HL-60 (cell line): Measurements from ENCODE around the gene NECTIN3.

Source experiments
- CTCF ChIP-seq: IDR thresholded peaks from one replicate; pipeline ENCODE4 v1.5.1; 2011; ENCODE audit warnings: low read length, control low read depth, inconsistent platforms; ENCODE audit not compliant: insufficient read depth
- POLR2AphosphoS5 ChIP-seq: IDR thresholded peaks from 2 replicates; pipeline ENCODE4 v1.6.1; 2012; ENCODE audit warnings: low read depth
- SPI1 ChIP-seq: IDR thresholded peaks from 2 replicates; pipeline ENCODE4 v1.6.1; 2012; ENCODE audit warnings: low read depth, mild to moderate bottlenecking, borderline replicate concordance

- no peak for TF ChIP-seq CTCF
- no peak for TF ChIP-seq SPI1
- no peak for TF ChIP-seq POLR2AphosphoS5
Observed at GRCh38 chr3:111072031-111072921, 660 bp downstream of the NECTIN3 start.
